ENCODE results near the gene SKOR2.
"Not testable (repeated sequence)": the region's sequence is repeated elsewhere in the genome, so short reads cannot be mapped to it uniquely, and the experiment has no call there.

SKOR2 gene

GRCh38 chr18:47172476-47172875, 79.0 kb downstream of the SKOR2 start:
- Histone ChIP-seq H3K36me3 (peaks cover 37% of the 10 kb centered on the region), H3K27me3 (ENCODE audit: insufficient read depth, low read depth, severe bottlenecking) (no peaks in the 10 kb centered on the region), H3K9me3 (ENCODE audit: severe bottlenecking) (no peaks in the 10 kb centered on the region), H3K4me3 (ENCODE audit: low read depth, low read length) (no peak overlapping the region), H3K27ac (no peak overlapping the region)
- no peak for DNase-seq
- TF ChIP-seq CTCF (IDR thresholded peaks at IDR 0.05; ENCODE audit: low read depth, low read length) = no peak

GRCh38 chr18:47168913-47169312, 82.5 kb downstream of the SKOR2 start:
- Histone ChIP-seq H3K9me3 (ENCODE audit: severe bottlenecking) (no peaks in the 10 kb centered on the region), H3K27me3 (ENCODE audit: insufficient read depth, low read depth, severe bottlenecking) (no peaks in the 10 kb centered on the region), H3K4me3 (ENCODE audit: low read depth, low read length) (no peak overlapping the region), H3K36me3 (peaks cover 34% of the 10 kb centered on the region), H3K27ac (no peak overlapping the region)
- DNase-seq = no peak
- no peak for TF ChIP-seq CTCF (IDR thresholded peaks at IDR 0.05; ENCODE audit: low read depth, low read length)

GRCh38 chr18:47168509-47168908, 83.0 kb downstream of the SKOR2 start:
- Histone ChIP-seq H3K27ac (no peak overlapping the region), H3K9me3 (ENCODE audit: severe bottlenecking) (no peaks in the 10 kb centered on the region), H3K36me3 (peaks cover 33% of the 10 kb centered on the region), H3K4me3 (ENCODE audit: low read depth, low read length) (no peak overlapping the region), H3K27me3 (ENCODE audit: insufficient read depth, low read depth, severe bottlenecking) (no peaks in the 10 kb centered on the region)
- no peak for DNase-seq
- no peak for TF ChIP-seq CTCF (IDR thresholded peaks at IDR 0.05; ENCODE audit: low read depth, low read length)

- no peaks in the 10 kb centered on the region for H3K27me3 ChIP-seq (ENCODE audit: insufficient read depth, low read depth, severe bottlenecking)
- H3K27ac ChIP-seq = no peak overlapping the region
- no peak for TF ChIP-seq CTCF (IDR thresholded peaks at IDR 0.05; ENCODE audit: low read depth, low read length)
- peaks cover 25% of the 10 kb centered on the region for H3K36me3 ChIP-seq
- DNase-seq = no peak
- H3K4me3 ChIP-seq (ENCODE audit: low read depth, low read length) = no peak overlapping the region
- no peaks in the 10 kb centered on the region for H3K9me3 ChIP-seq (ENCODE audit: severe bottlenecking)
Measured at GRCh38 chr18:47166294-47166693, 85.2 kb downstream of the SKOR2 start.

- no peaks in the 10 kb centered on the region for H3K9me3 ChIP-seq (ENCODE audit: severe bottlenecking)
- H3K4me3 ChIP-seq (ENCODE audit: low read depth, low read length) = no peak overlapping the region
- no peak for TF ChIP-seq CTCF (IDR thresholded peaks at IDR 0.05; ENCODE audit: low read depth, low read length)
- DNase-seq = no peak
- H3K27me3 ChIP-seq (ENCODE audit: insufficient read depth, low read depth, severe bottlenecking) = no peaks in the 10 kb centered on the region
- H3K36me3 ChIP-seq = peaks cover 16% of the 10 kb centered on the region
- H3K27ac ChIP-seq = no peak overlapping the region
Measured at GRCh38 chr18:47163241-47163640, 88.2 kb downstream of the SKOR2 start.

GRCh38 chr18:47160256-47160655, 91.2 kb downstream of the SKOR2 start:
- TF ChIP-seq CTCF (IDR thresholded peaks at IDR 0.05; ENCODE audit: low read depth, low read length) = no peak
- no peak overlapping the region for H3K4me3 ChIP-seq (ENCODE audit: low read depth, low read length)
- no peak overlapping the region for H3K27ac ChIP-seq
- no peaks in the 10 kb centered on the region for H3K27me3 ChIP-seq (ENCODE audit: insufficient read depth, low read depth, severe bottlenecking)
- peaks cover 26% of the 10 kb centered on the region for H3K36me3 ChIP-seq
- no peak for DNase-seq
- no peaks in the 10 kb centered on the region for H3K9me3 ChIP-seq (ENCODE audit: severe bottlenecking)

- DNase-seq; H3K27me3 ChIP-seq (ENCODE audit: insufficient read depth, low read depth, severe bottlenecking); H3K27ac ChIP-seq; H3K4me3 ChIP-seq (ENCODE audit: low read depth, low read length); H3K9me3 ChIP-seq (ENCODE audit: severe bottlenecking): not testable (repeated sequence)
- peaks cover 37% of the 10 kb centered on the region for H3K36me3 ChIP-seq
Measured at GRCh38 chr18:47158404-47158803, 93.1 kb downstream of the SKOR2 start.

All from WERI-Rb-1 (cell line).